K562 (cell line): Measurements from ENCODE around the gene IL23R. TPM values are rescaled to one million over a fixed set of nuclear protein-coding genes. Genes with fewer than 3 reads are reported as not detected.
A peak's percentile ranks its signal among the peaks of the same experiment; 100 is the strongest.

Source experiments
- ATAC-seq: fragments of 200-7000 bp; cut with Tn5 transposase; 3 replicates; pipeline ENCODE4 v1.9.1; 2020; ENCODE audit warnings: moderate library complexity
- BruUV-seq: library from RNA; stranded (reverse); fragments of 400-500 nt; replicated peaks from 2 replicates; lab custom pipeline; 2021; lab: Mats Ljungman, UMichigan
- CTCF ChIA-PET: fragments of 300-600 bp; formaldehyde crosslinking; extraction: SDS; loops from one replicate; lab custom pipeline; 2021; ENCODE audit warnings: low intra/inter-chr PET ratio; lab: Yijun Ruan, JAX
- POLR2A ChIA-PET: fragments of 300-600, 350-650 bp; sonication (Branson Sonifier 250); formaldehyde crosslinking; extraction: SDS; loops from one replicate; lab custom pipeline; 2021; ENCODE audit warnings: antibody characterized with exemption, inconsistent platforms; lab: Yijun Ruan, JAX
- DNase-seq, 4 experiments: peaks; one replicate each; pipeline versions ENCODE4 v3.0.0 to v3.0.0-alpha.2; 2011 to 2018; ENCODE audit warnings: low spot score in 3 of 4, mixed read lengths in 3 of 4; ENCODE audit errors: extremely low read depth in 1 of 4
- FAIRE-seq: peaks from 2 replicates; lab custom pipeline; 2011; peaks lifted over from hg19 to GRCh38; lab: Jason Lieb, UNC
- H2AFZ ChIP-seq: 2 replicates; pipeline ENCODE4 v1.6.0; 2011; ENCODE audit warnings: low read depth, low read length, control low read depth, inconsistent platforms
- H3K27ac ChIP-seq: fragments of 200-600 bp; 3 replicates; pipeline ENCODE4 v1.8.0; 2011; ENCODE audit warnings: low read depth, mild to moderate bottlenecking, control low read depth, inconsistent platforms, low read length, moderate library complexity, mixed read lengths; ENCODE audit errors: extremely low read depth
- H3K27me3 ChIP-seq, 2 experiments: fragments of 300-600 bp in 1 of 2; 2 replicates in 1 of 2; 3 replicates in 1 of 2; pipeline versions ENCODE4 v1.6.0 to v1.8.0; 2011; ENCODE audit warnings: inconsistent platforms in 2 of 2, low read length in 2 of 2, mild to moderate bottlenecking in 1 of 2, mixed read lengths in 1 of 2, moderate library complexity in 1 of 2; ENCODE audit not compliant: control insufficient read depth in 2 of 2, insufficient read depth in 2 of 2
- H3K36me3 ChIP-seq: fragments of 300-600 bp; 3 replicates; pipeline ENCODE4 v1.8.0; 2011; ENCODE audit warnings: mild to moderate bottlenecking, low read length, inconsistent platforms; ENCODE audit not compliant: control insufficient read depth, insufficient read depth
- H3K4me1 ChIP-seq, 2 experiments: fragments of 200-600 bp in 1 of 2; replicated peaks in 1 of 2; 2 replicates in 1 of 2; 3 replicates in 1 of 2; pipeline versions ENCODE4 v1.5.1 to v1.8.0; 2011; ENCODE audit warnings: inconsistent platforms in 2 of 2, low read length in 2 of 2, mild to moderate bottlenecking in 1 of 2, mixed read lengths in 1 of 2, moderate library complexity in 1 of 2; ENCODE audit not compliant: control insufficient read depth in 2 of 2, insufficient read depth in 2 of 2
- H3K4me2 ChIP-seq: 2 replicates; pipeline ENCODE4 v1.6.1; 2011; ENCODE audit warnings: low read length, control low read depth, inconsistent platforms, mixed read lengths; ENCODE audit not compliant: insufficient read depth
- H3K4me3 ChIP-seq: fragments of 200-600 bp; sonication (generic), shearing (Covaris generic); 2 replicates; pipeline ENCODE4 v1.5.1; 2016; ENCODE audit warnings: control low read depth, inconsistent platforms
- H3K79me2 ChIP-seq: fragments of 200-600 bp; 3 replicates; pipeline ENCODE4 v1.8.0; 2011; ENCODE audit warnings: low read length, inconsistent platforms; ENCODE audit not compliant: control insufficient read depth, insufficient read depth
- H3K9ac ChIP-seq, 2 experiments: 2 replicates each; pipeline versions ENCODE4 v1.6.0 to v1.6.1; 2011; ENCODE audit warnings: low read depth in 2 of 2, low read length in 2 of 2, control low read depth in 1 of 2, inconsistent platforms in 1 of 2, mild to moderate bottlenecking in 1 of 2, mixed read lengths in 1 of 2; ENCODE audit not compliant: insufficient read depth in 1 of 2
- H3K9me1 ChIP-seq: one replicate; pipeline ENCODE4 v1.6.0; 2011; ENCODE audit warnings: inconsistent platforms, mild to moderate bottlenecking, low read length, moderate library complexity; ENCODE audit not compliant: control insufficient read depth, insufficient read depth
- H3K9me3 ChIP-seq: replicated peaks from 2 replicates; pipeline ENCODE4 v1.5.1; 2011; ENCODE audit warnings: low read depth, low read length, inconsistent platforms; ENCODE audit not compliant: control insufficient read depth, insufficient read depth
- H4K20me1 ChIP-seq: replicated peaks from 2 replicates; pipeline ENCODE4 v1.6.1; 2011; ENCODE audit warnings: low read length, inconsistent platforms, mixed read lengths; ENCODE audit not compliant: control insufficient read depth, insufficient read depth
- BCLAF1 ChIP-seq, 2 experiments: fragments of 450-650 bp in 1 of 2; IDR thresholded peaks; 2 replicates each; pipeline ENCODE4 v1.6.1; 2011 to 2017; ENCODE audit warnings: low read depth in 2 of 2, antibody characterized with exemption in 1 of 2, borderline replicate concordance in 1 of 2, low read length in 1 of 2, mild to moderate bottlenecking in 1 of 2, mixed read lengths in 1 of 2; ENCODE audit not compliant: control insufficient read depth in 1 of 2
- DACH1 ChIP-seq: fragments of 450-650 bp; IDR thresholded peaks from 2 replicates; pipeline ENCODE4 v1.6.1; 2018; ENCODE audit not compliant: partially characterized antibody
- EHMT2 ChIP-seq: fragments of 450-650 bp; IDR thresholded peaks from 2 replicates; pipeline ENCODE4 v1.6.1; 2018; ENCODE audit warnings: antibody characterized with exemption
- HOXB6 ChIP-seq: fragments of 250-450 bp; sonication (Bioruptor Pico); IDR thresholded peaks from 2 replicates; pipeline ENCODE4 v1.5.1; 2022; ENCODE audit warnings: mild to moderate bottlenecking, borderline replicate concordance
- IRF2 ChIP-seq: sonication (generic); formaldehyde crosslinking; IDR thresholded peaks from 2 replicates; pipeline ENCODE4 v1.8.1; 2022; ENCODE audit warnings: mild to moderate bottlenecking, missing genetic modification reagents
- MAFG ChIP-seq: fragments of 450-650 bp; conservative IDR thresholded peaks from 2 replicates; pipeline ENCODE4 v1.6.1; 2016; ENCODE audit warnings: missing genetic modification characterization, missing compliant biosample characterization
- MECOM ChIP-seq: fragments of 250-450 bp; sonication (Bioruptor Pico); IDR thresholded peaks from 2 replicates; pipeline ENCODE4 v1.8.0; 2022; ENCODE audit warnings: inconsistent platforms
- NR3C1 ChIP-seq: sonication (generic); formaldehyde crosslinking; IDR thresholded peaks from 2 replicates; pipeline ENCODE4 v1.8.1; 2022; ENCODE audit warnings: missing genetic modification reagents
- POLR2AphosphoS2 ChIP-seq: IDR thresholded peaks from 2 replicates; pipeline ENCODE4 v1.6.1; 2012; ENCODE audit warnings: low read length, improper control_type of control experiment
- RBM14 ChIP-seq: fragments of 200-400 bp; formaldehyde crosslinking; IDR thresholded peaks from 2 replicates; pipeline ENCODE4 v1.6.1; 2018; ENCODE audit warnings: low read depth, mild to moderate bottlenecking, low read length, moderate library complexity, borderline replicate concordance; ENCODE audit not compliant: insufficient read depth
- ZBTB2 ChIP-seq: fragments of 450-650 bp; IDR thresholded peaks from 2 replicates; pipeline ENCODE4 v1.6.1; 2016; ENCODE audit warnings: antibody characterized with exemption
- ZNF764 ChIP-seq: fragments of 250-450 bp; sonication (Bioruptor Pico); IDR thresholded peaks from 2 replicates; pipeline ENCODE4 v1.4.0; 2020; ENCODE audit warnings: low read depth, mild to moderate bottlenecking, moderate library complexity
- WGBS: fragments of 100-300 bp; shearing (Covaris generic); methylation state at CpG from one replicate; pipeline ENCODE4 v1.1.6; 2016; ENCODE audit warnings: low coverage, mixed read lengths; ENCODE audit not compliant: insufficient coverage; ENCODE audit errors: missing lambda C conversion rate; 5-methylcytosine and 5-hydroxymethylcytosine counted together
- in situ Hi-C: fragments of 300-500 bp; cut with MboI; formaldehyde crosslinking; loops from 4 replicates; pipeline ENCODE4 v1.15.0; 2018; ENCODE audit warnings: inconsistent platforms, mixed read lengths
- intact Hi-C: fragments of 100-400 bp; cut with micrococcal nuclease; formaldehyde crosslinking; loops from 2 replicates; pipeline ENCODE4 v1.14.2; 2022
- polyA plus RNA-seq, 8 experiments: library from polyadenylated mRNA; depleted of rRNA in 4 of 8; stranded (reverse) in 5 of 8; unstranded in 3 of 8; fragments of >200 nt; fragmentation: Nextera tagmentation in 2 of 8; fragmentation: Illumina TruSeq in 1 of 8; extraction: Ambion mirVana in 2 of 8; extraction: Trizol in 1 of 8; gene quantifications; 2 replicates each; pipeline versions ENCODE4 v1.2.1 to v1.2.3, GENCODE V29; 2011 to 2014; ENCODE audit warnings: inconsistent platforms in 1 of 8, missing spikeins in 1 of 8
- total RNA-seq, 7 experiments: library from RNA; depleted of rRNA in 6 of 7; stranded (reverse); fragments of >200 nt in 6 of 7; fragmentation: Illumina TruSeq in 2 of 7; extraction: Trizol in 2 of 7; gene quantifications; 2 replicates each; pipeline versions ENCODE4 v1.2.1 to v1.2.3, GENCODE V29; 2011 to 2021; ENCODE audit warnings: low replicate concordance in 1 of 7
- TF ChIP-seq, protein P1 (sequence below): fragments of 200-800 bp; sonication (Bioruptor generic); IDR thresholded peaks from 2 replicates; pipeline ENCODE4 v1.6.1; 2016; ENCODE audit warnings: missing genetic modification characterization, missing compliant biosample characterization

The IL23R gene
- total and polyA plus RNA-seq, 9 of the 15 experiments (the other 6 are each of a cell fraction or from before 2014, with no cell fraction given) = 4.4 to 52.7 (median 22.8) TPM

DNA sequence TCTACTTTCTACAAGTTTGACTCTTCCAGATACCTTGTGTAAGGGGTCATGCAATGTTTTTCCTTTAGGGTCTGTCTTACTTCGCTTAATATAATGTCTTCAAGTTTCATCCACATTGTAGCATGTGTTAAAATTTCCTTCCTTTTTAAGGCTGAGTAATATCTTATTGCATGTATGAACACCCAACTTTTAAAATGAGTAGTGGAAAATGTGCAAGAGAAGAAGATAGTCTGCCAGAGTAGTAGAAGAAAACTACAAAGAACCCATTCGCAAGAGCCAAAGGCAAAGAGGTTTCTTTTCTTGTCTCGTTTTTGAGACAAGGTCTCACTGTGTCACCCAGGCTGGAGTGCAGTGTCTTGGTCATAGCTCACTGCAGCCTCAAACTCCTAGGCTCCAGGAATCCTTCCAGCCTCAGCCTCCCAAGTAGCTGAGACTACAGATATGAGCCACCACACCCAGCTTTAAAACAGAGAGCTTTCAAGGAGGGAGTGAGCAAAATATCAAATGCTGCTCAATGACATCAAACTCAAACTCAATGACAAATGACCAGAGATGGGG is 9.4 kb downstream of the IL23R start:
- WGBS = 18% methylated on average over 3 of the region's 3 CpGs
- in situ Hi-C loops (no loop called here), intact Hi-C loops (no loop called here)
- no TSS peak for BruUV-seq
- ChIA-PET CTCF (no interaction called here), POLR2A (interaction anchor here (0.8 to 0.9 kb wide), 2 partner anchors 13 to 16 kb away, joined by 4 read pairs; no protein-coding TSS in a partner anchor)
- no peak overlapping the region for H3K9ac ChIP-seq
- no peak overlapping the region for H3K27ac ChIP-seq
- peak overlapping the region; percentile 47 for H2AFZ ChIP-seq
- no peak for FAIRE-seq
- no peaks in the 10 kb centered on the region for H3K27me3 ChIP-seq
- no peak overlapping the region for H3K4me2 ChIP-seq
- no peaks in the 10 kb centered on the region for H3K9me1 ChIP-seq
- DNase-seq = peak in 1 of 4 experiments; percentile 28
- no peaks in the 10 kb centered on the region for H3K79me2 ChIP-seq
- no peak overlapping the region for H3K4me3 ChIP-seq
- no peaks in the 10 kb centered on the region for H4K20me1 ChIP-seq
- no peaks in the 10 kb centered on the region for H3K9me3 ChIP-seq
- peak; percentile 61 for ATAC-seq
- no peaks in the 10 kb centered on the region for H3K36me3 ChIP-seq
- H3K4me1 ChIP-seq = peaks cover 0 to 3% of the 10 kb centered on the region in 2 experiments; a peak in 2 of 5 replicates
- TF ChIP-seq POLR2AphosphoS2 (no peak), ZBTB2 (no peak), MECOM (CRISPR knock-in tag) (no peak), BCLAF1 (IDR thresholded peaks at IDR 0.05; ENCODE audit: borderline replicate concordance in 1 of 2, control insufficient read depth in 1 of 2, low read depth in 2 of 2, low read length in 1 of 2) (no peak), ZNF764 (no peak), NR3C1 (CRISPR knock-in tag) (no peak), MAFG (tag) (no peak), HOXB6 (CRISPR knock-in tag) (no peak), EHMT2 (no peak), DACH1 (no peak), IRF2 (no peak), RBM14 (no peak)
- TF ChIP-seq, protein P1, sequence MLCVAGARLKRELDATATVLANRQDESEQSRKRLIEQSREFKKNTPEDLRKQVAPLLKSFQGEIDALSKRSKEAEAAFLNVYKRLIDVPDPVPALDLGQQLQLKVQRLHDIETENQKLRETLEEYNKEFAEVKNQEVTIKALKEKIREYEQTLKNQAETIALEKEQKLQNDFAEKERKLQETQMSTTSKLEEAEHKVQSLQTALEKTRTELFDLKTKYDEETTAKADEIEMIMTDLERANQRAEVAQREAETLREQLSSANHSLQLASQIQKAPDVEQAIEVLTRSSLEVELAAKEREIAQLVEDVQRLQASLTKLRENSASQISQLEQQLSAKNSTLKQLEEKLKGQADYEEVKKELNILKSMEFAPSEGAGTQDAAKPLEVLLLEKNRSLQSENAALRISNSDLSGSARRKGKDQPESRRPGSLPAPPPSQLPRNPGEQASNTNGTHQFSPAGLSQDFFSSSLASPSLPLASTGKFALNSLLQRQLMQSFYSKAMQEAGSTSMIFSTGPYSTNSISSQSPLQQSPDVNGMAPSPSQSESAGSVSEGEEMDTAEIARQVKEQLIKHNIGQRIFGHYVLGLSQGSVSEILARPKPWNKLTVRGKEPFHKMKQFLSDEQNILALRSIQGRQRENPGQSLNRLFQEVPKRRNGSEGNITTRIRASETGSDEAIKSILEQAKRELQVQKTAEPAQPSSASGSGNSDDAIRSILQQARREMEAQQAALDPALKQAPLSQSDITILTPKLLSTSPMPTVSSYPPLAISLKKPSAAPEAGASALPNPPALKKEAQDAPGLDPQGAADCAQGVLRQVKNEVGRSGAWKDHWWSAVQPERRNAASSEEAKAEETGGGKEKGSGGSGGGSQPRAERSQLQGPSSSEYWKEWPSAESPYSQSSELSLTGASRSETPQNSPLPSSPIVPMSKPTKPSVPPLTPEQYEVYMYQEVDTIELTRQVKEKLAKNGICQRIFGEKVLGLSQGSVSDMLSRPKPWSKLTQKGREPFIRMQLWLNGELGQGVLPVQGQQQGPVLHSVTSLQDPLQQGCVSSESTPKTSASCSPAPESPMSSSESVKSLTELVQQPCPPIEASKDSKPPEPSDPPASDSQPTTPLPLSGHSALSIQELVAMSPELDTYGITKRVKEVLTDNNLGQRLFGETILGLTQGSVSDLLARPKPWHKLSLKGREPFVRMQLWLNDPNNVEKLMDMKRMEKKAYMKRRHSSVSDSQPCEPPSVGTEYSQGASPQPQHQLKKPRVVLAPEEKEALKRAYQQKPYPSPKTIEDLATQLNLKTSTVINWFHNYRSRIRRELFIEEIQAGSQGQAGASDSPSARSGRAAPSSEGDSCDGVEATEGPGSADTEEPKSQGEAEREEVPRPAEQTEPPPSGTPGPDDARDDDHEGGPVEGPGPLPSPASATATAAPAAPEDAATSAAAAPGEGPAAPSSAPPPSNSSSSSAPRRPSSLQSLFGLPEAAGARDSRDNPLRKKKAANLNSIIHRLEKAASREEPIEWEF (CRISPR knock-in tag) = no peak
